ENCODE data around the gene SETX. TPM values are rescaled to one million over a fixed set of nuclear protein-coding genes. Genes with fewer than 3 reads are reported as not detected.

The SETX gene
- total RNA-seq, 1 donor from 2014 or later = 56.9 TPM

GRCh38 chr9:132311978-132312377 lies 42.8 kb downstream of the SETX start:
- Histone ChIP-seq H3K36me3 (peaks cover 85% of the 10 kb centered on the region), H3K4me3 (no peak overlapping the region), H3K27me3 (no peaks in the 10 kb centered on the region), H3K27ac (no peak overlapping the region), H3K9me3 (no peaks in the 10 kb centered on the region), H3K4me1 (no peaks in the 10 kb centered on the region)
- no peak for ATAC-seq
- DNase-seq = no peak
- TF ChIP-seq, protein P1, sequence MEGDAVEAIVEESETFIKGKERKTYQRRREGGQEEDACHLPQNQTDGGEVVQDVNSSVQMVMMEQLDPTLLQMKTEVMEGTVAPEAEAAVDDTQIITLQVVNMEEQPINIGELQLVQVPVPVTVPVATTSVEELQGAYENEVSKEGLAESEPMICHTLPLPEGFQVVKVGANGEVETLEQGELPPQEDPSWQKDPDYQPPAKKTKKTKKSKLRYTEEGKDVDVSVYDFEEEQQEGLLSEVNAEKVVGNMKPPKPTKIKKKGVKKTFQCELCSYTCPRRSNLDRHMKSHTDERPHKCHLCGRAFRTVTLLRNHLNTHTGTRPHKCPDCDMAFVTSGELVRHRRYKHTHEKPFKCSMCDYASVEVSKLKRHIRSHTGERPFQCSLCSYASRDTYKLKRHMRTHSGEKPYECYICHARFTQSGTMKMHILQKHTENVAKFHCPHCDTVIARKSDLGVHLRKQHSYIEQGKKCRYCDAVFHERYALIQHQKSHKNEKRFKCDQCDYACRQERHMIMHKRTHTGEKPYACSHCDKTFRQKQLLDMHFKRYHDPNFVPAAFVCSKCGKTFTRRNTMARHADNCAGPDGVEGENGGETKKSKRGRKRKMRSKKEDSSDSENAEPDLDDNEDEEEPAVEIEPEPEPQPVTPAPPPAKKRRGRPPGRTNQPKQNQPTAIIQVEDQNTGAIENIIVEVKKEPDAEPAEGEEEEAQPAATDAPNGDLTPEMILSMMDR (IDR thresholded peaks at IDR 0.05) = no peak
- intact Hi-C loops (cut with DNase I) = no loop called here

DNA sequence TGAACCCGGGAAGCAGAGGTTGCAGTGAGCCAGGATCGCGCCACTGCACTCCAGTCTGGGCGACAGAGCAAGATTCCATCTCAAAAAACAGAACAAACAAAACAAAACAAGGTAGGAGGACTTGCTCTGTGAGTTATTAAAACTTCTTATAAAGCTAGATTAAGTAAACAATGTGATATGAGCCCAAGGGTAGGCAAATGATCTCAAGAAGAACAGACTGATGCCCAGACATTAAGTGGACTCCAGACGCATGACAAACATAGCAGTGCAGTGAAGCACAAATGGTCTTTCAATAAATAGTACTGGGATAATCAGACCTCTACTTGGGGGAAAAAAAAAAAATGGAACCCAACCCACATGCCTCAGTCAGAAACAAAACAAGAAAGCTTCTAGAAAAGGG lies 45.7 kb downstream of the SETX start:
- DNase-seq (no peak), ATAC-seq (no peak)
- Histone ChIP-seq H3K4me1 (no peaks in the 10 kb centered on the region), H3K27me3 (no peaks in the 10 kb centered on the region), H3K36me3 (peaks cover 94% of the 10 kb centered on the region), H3K9me3 (no peaks in the 10 kb centered on the region), H3K27ac (no peak overlapping the region), H3K4me3 (no peak overlapping the region)
- TF ChIP-seq, protein P1 (IDR thresholded peaks at IDR 0.05) = no peak
- intact Hi-C loops (cut with DNase I) = no loop called here

DNA sequence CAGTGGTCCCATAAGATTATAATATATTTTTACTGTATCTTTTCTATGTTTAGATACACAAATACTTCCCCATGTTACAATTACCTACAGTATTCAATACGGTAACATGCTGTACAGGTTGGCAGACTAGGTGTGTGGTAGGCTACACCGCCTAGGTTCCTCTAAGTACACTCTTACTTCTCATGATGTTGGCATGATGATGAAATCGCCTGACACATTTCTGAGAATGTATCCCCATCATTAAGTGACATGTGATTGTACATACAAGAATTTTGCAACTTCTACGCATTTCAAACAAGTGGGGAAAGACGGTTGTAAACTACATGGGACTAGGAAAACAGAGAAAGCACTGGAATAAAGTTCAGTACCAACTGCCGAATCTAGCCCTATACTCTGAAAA lies 53.3 kb downstream of the SETX start:
- Histone ChIP-seq H3K4me3 (no peak overlapping the region), H3K27me3 (no peaks in the 10 kb centered on the region), H3K36me3 (peaks cover 98% of the 10 kb centered on the region), H3K4me1 (no peaks in the 10 kb centered on the region), H3K9me3 (no peaks in the 10 kb centered on the region), H3K27ac (no peak overlapping the region)
- ATAC-seq (no peak), DNase-seq (no peak)
- TF ChIP-seq, protein P1 (IDR thresholded peaks at IDR 0.05) = no peak
- intact Hi-C loops (cut with DNase I) = no loop called here

- Histone ChIP-seq H3K4me3 (no peak overlapping the region), H3K36me3 (peaks cover 100% of the 10 kb centered on the region), H3K4me1 (no peaks in the 10 kb centered on the region), H3K27ac (no peak overlapping the region), H3K9me3 (no peaks in the 10 kb centered on the region), H3K27me3 (no peaks in the 10 kb centered on the region)
- TF ChIP-seq, protein P1 (IDR thresholded peaks at IDR 0.05) = no peak
- DNase-seq = no peak
- no peak for ATAC-seq
- intact Hi-C loops (cut with DNase I) = no loop called here
Observed at GRCh38 chr9:132299221-132299620, 55.6 kb downstream of the SETX start.

DNA sequence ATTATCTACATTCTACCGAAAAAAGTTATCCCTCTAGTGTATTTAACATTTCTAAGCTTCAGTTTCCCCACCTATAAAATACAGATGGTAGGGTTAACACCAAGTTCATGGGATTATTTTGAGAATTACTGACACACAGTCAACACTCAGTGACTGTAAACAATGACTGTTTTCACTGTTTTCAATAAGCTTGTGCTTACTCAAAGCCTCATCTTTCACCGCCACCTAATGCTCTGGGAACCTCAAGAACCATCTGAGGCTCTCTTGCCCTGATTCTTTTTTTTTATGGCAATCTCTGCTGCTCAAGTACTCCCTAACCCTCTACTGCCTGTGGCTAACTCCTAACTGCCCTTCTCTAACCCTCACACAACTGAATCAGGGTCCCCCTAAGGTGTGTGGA lies 59.6 kb downstream of the SETX start:
- Histone ChIP-seq H3K9me3 (no peaks in the 10 kb centered on the region), H3K4me1 (no peaks in the 10 kb centered on the region), H3K36me3 (peaks cover 89% of the 10 kb centered on the region), H3K27ac (no peak overlapping the region), H3K27me3 (no peaks in the 10 kb centered on the region), H3K4me3 (no peak overlapping the region)
- TF ChIP-seq, protein P1 (IDR thresholded peaks at IDR 0.05) = no peak
- intact Hi-C loops (cut with DNase I) = no loop called here
- ATAC-seq (no peak), DNase-seq (no peak)

GRCh38 chr9:132293145-132293721 lies 61.6 kb downstream of the SETX start:
- TF ChIP-seq, protein P1 (IDR thresholded peaks at IDR 0.05) = no peak
- intact Hi-C loops (cut with DNase I) = no loop called here
- no peak overlapping the region for H3K27ac ChIP-seq
- DNase-seq (no peak), ATAC-seq (no peak)
- H3K4me3 ChIP-seq = no peak overlapping the region
- H3K36me3 ChIP-seq = peaks cover 78% of the 10 kb centered on the region
- no peaks in the 10 kb centered on the region for H3K9me3 ChIP-seq
- no peaks in the 10 kb centered on the region for H3K4me1 ChIP-seq
- H3K27me3 ChIP-seq = no peaks in the 10 kb centered on the region

All from upper lobe of right lung (tissue), 1 donor.